Fibroblast of lung (primary cell): ENCODE results near the gene C17orf107.

Experiments used
- EZH2 ChIP-seq: IDR thresholded peaks from 2 replicates; pipeline ENCODE4 v1.5.1; 2012; ENCODE audit warnings: low read length, control low read depth, mild to moderate bottlenecking; ENCODE audit errors: missing control alignments
- TF ChIP-seq, protein P1 (sequence below), 2 donors: IDR thresholded peaks in 1 of 2; conservative IDR thresholded peaks in 1 of 2; 1 replicate in 1 of 2; 2 replicates in 1 of 2; pipeline ENCODE4 v1.5.1; 2011 to 2012; ENCODE audit warnings: low read length in 2 of 2, control low read depth in 1 of 2, inconsistent platforms in 1 of 2, low read depth in 1 of 2, mild to moderate bottlenecking in 1 of 2

DNA sequence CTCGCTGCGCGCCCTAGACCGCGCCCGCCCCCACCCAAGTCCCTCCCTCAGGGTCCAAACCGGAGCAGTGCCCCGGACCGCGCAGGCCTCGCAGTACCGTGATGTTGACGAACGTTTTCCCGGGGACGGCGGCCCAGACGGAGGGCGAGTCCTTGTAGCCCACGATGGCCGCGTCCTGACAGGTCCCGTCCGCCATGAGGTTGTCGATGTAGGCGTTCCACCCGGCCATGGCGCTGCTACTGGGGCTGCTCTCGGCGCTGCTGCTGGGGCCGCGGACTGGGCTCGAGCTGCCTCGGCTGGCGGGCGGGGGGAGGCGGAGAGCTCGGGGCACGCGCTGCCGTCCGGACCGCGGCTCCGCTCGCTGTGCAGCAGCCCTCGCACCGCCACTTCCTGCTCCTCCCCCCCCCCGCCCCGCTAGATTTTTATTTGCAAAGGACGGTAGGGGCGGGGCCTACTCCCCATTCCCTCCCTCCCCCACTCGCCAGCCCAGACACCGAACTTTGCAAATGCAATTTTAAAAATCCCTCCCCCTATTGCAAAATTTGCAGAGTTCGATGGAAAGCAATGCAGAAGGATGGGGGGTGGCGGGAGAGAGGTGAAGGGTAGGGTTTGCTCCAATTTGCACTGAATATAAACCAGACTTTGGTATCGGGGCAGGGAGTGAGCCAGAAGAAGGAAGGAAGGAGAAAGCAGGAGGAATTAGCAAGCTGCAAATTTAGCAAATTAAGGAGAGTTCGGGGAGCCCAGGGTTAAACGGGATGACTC is 49.0 kb downstream of the C17orf107 start, which contains the start of gene PFN1:
- TF ChIP-seq, protein P1, sequence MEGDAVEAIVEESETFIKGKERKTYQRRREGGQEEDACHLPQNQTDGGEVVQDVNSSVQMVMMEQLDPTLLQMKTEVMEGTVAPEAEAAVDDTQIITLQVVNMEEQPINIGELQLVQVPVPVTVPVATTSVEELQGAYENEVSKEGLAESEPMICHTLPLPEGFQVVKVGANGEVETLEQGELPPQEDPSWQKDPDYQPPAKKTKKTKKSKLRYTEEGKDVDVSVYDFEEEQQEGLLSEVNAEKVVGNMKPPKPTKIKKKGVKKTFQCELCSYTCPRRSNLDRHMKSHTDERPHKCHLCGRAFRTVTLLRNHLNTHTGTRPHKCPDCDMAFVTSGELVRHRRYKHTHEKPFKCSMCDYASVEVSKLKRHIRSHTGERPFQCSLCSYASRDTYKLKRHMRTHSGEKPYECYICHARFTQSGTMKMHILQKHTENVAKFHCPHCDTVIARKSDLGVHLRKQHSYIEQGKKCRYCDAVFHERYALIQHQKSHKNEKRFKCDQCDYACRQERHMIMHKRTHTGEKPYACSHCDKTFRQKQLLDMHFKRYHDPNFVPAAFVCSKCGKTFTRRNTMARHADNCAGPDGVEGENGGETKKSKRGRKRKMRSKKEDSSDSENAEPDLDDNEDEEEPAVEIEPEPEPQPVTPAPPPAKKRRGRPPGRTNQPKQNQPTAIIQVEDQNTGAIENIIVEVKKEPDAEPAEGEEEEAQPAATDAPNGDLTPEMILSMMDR (conservative IDR thresholded peaks at IDR 0.05 in 1 of 2, IDR thresholded peaks at IDR 0.05 in 1 of 2; ENCODE audit: low read depth in 1 of 2, low read length in 2 of 2), result no peak
- no peak for TF ChIP-seq EZH2
